ENCODE results near the gene LAMC3. TPM values are rescaled to one million over a fixed set of nuclear protein-coding genes. Genes with fewer than 3 reads are reported as not detected.
"Not testable (repeated sequence)": the region's sequence is repeated elsewhere in the genome, so short reads cannot be mapped to it uniquely, and the experiment has no call there.

Gene LAMC3
- total RNA-seq, 2 donors from 2014 or later: 3.9 to 16.8 TPM

- H3K4me3 ChIP-seq: no peak overlapping the region
- DNase-seq (no peak), ATAC-seq (no peak)
- no peak overlapping the region for H3K27ac ChIP-seq
- H3K9me3 ChIP-seq: no peaks in the 10 kb centered on the region
- TF ChIP-seq POLR2A (IDR thresholded peaks at IDR 0.05) (no peak), CTCF (IDR thresholded peaks at IDR 0.05) (no peak)
- no peaks in the 10 kb centered on the region for H3K27me3 ChIP-seq
- WGBS, 2 donors: 73 to 77% methylated on average over 4 to 11 of the region's 13 CpGs
- intact Hi-C loops (cut with DNase I): no loop called here
- H3K36me3 ChIP-seq (replicated peaks in 1 of 2; ENCODE audit: insufficient read depth in 1 of 2, low read depth in 2 of 2): no peaks in the 10 kb centered on the region
- peaks cover 14% of the 10 kb centered on the region for H3K4me1 ChIP-seq
Observed at GRCh38 chr9:131098391-131099101, 89.6 kb downstream of the LAMC3 start.

GRCh38 chr9:131099102-131099606 lies 90.2 kb downstream of the LAMC3 start:
- no peak for ATAC-seq
- 83 to 84% methylated on average over 5 to 8 of the region's 8 CpGs for WGBS, 2 donors
- no peak overlapping the region for H3K27ac ChIP-seq

GRCh38 chr9:131099845-131100244 lies 90.9 kb downstream of the LAMC3 start:
- H3K27me3 ChIP-seq; DNase-seq; H3K36me3 ChIP-seq (replicated peaks in 1 of 2; ENCODE audit: insufficient read depth in 1 of 2, low read depth in 2 of 2); H3K9me3 ChIP-seq; H3K4me3 ChIP-seq; H3K27ac ChIP-seq; intact Hi-C loops (cut with DNase I); ATAC-seq: not testable (repeated sequence)
- peaks cover 14% of the 10 kb centered on the region for H3K4me1 ChIP-seq
- WGBS, 2 donors: 96 to 100% methylated on average over 3 to 8 of the region's 8 CpGs

More at GRCh38 chr9:131099102-131099606, 90.2 kb downstream of the LAMC3 start:
- H3K4me1 ChIP-seq: peaks cover 14% of the 10 kb centered on the region
- no peak overlapping the region for H3K4me3 ChIP-seq
- intact Hi-C loops (cut with DNase I): no loop called here
- DNase-seq: no peak
- no peaks in the 10 kb centered on the region for H3K36me3 ChIP-seq (replicated peaks in 1 of 2; ENCODE audit: insufficient read depth in 1 of 2, low read depth in 2 of 2)
- no peaks in the 10 kb centered on the region for H3K9me3 ChIP-seq
- TF ChIP-seq CTCF (IDR thresholded peaks at IDR 0.05) (no peak), POLR2A (IDR thresholded peaks at IDR 0.05) (no peak)
- H3K27me3 ChIP-seq: no peaks in the 10 kb centered on the region

- TF ChIP-seq CTCF (IDR thresholded peaks at IDR 0.05) (no peak), POLR2A (IDR thresholded peaks at IDR 0.05) (no peak)
- H3K4me1 ChIP-seq: peaks cover 14% of the 10 kb centered on the region
- H3K36me3 ChIP-seq (replicated peaks in 1 of 2; ENCODE audit: insufficient read depth in 1 of 2, low read depth in 2 of 2): no peaks in the 10 kb centered on the region
- ATAC-seq: no peak
- DNase-seq: no peak
- H3K4me3 ChIP-seq: no peak overlapping the region
- no peaks in the 10 kb centered on the region for H3K27me3 ChIP-seq
- intact Hi-C loops (cut with DNase I): no loop called here
- no peak overlapping the region for H3K27ac ChIP-seq
- H3K9me3 ChIP-seq: no peaks in the 10 kb centered on the region
- WGBS, 2 donors: 75 to 83% methylated on average over 8 to 9 of the region's 9 CpGs
Observed at GRCh38 chr9:131100445-131100844, 91.5 kb downstream of the LAMC3 start.

- H3K27ac ChIP-seq: no peak overlapping the region
- WGBS, 2 donors: 87 to 89% methylated on average over 8 to 11 of the region's 11 CpGs
- no peak for ATAC-seq
Observed at GRCh38 chr9:131101207-131101964, 92.4 kb downstream of the LAMC3 start.

More at GRCh38 chr9:131101207-131101964, 92.4 kb downstream of the LAMC3 start:
- no peaks in the 10 kb centered on the region for H3K36me3 ChIP-seq (replicated peaks in 1 of 2; ENCODE audit: insufficient read depth in 1 of 2, low read depth in 2 of 2)
- no peak overlapping the region for H3K4me3 ChIP-seq
- DNase-seq: no peak
- no peaks in the 10 kb centered on the region for H3K9me3 ChIP-seq
- TF ChIP-seq POLR2A (IDR thresholded peaks at IDR 0.05): no peak
- TF ChIP-seq CTCF (IDR thresholded peaks at IDR 0.05): no peak
- H3K27me3 ChIP-seq: no peaks in the 10 kb centered on the region
- intact Hi-C loops (cut with DNase I): no loop called here
- peaks cover 9% of the 10 kb centered on the region for H3K4me1 ChIP-seq
